Right atrium auricular region (tissue), 2 donors: ENCODE data around the gene CX3CR1. TPM values are rescaled to one million over a fixed set of nuclear protein-coding genes. Genes with fewer than 3 reads are reported as not detected.
"Not testable (repeated sequence)": the region's sequence is repeated elsewhere in the genome, so short reads cannot be mapped to it uniquely, and the experiment has no call there.

Experiments used
- DNase-seq: peaks from one replicate; pipeline ENCODE4 v3.0.0-alpha.2; 2019; ENCODE audit warnings: low spot score
- H3K27ac ChIP-seq, 2 donors: fragments of 200-600 bp; sonication (generic); 1 replicate in 1 of 2; 2 replicates in 1 of 2; pipeline ENCODE4 v1.5.1; 2016 to 2019
- H3K27me3 ChIP-seq, 2 donors: fragments of 200-600 bp; sonication (generic); one replicate each; pipeline versions ENCODE4 v1.5.1 to v1.6.0; 2017 to 2019
- H3K36me3 ChIP-seq: fragments of 200-600 bp; sonication (generic); one replicate; pipeline ENCODE4 v1.5.1; 2016
- H3K4me1 ChIP-seq, 2 donors: fragments of 200-600 bp; sonication (generic); one replicate each; pipeline versions ENCODE4 v1.5.1 to v1.6.0; 2017 to 2019
- H3K4me3 ChIP-seq, 2 donors: fragments of 200-600 bp; sonication (generic); 1 replicate in 1 of 2; 2 replicates in 1 of 2; pipeline ENCODE4 v1.5.1; 2017 to 2019; ENCODE audit warnings: mild to moderate bottlenecking in 1 of 2, moderate library complexity in 1 of 2
- H3K9me3 ChIP-seq, 2 donors: fragments of 200-600 bp; sonication (generic); one replicate each; pipeline ENCODE4 v1.5.1; 2019
- CTCF ChIP-seq, 2 donors: fragments of 200-600 bp; sonication (generic); IDR thresholded peaks; one replicate each; pipeline ENCODE4 v1.5.1; 2019; ENCODE audit warnings: antibody characterized with exemption in 2 of 2
- total RNA-seq, 2 donors: library from RNA; depleted of rRNA; stranded (reverse); fragments of >200 nt; gene quantifications; one replicate each; pipeline ENCODE4 v1.1.0, GENCODE V29; 2016

Gene CX3CR1
- total RNA-seq, 2 donors from 2014 or later = 0.26 to 0.59 TPM

- H3K9me3 ChIP-seq = no peaks in the 10 kb centered on the region
- H3K4me3 ChIP-seq = no peak overlapping the region
- H3K4me1 ChIP-seq = peaks cover 0 to 16% of the 10 kb centered on the region in 2 donors
- peak overlapping the region in 1 of 2 donors; percentile 12 for H3K27ac ChIP-seq
- DNase-seq = no peak
- H3K27me3 ChIP-seq = no peaks in the 10 kb centered on the region
- no peaks in the 10 kb centered on the region for H3K36me3 ChIP-seq
- TF ChIP-seq CTCF (IDR thresholded peaks at IDR 0.05) = no peak
Observed at GRCh38 chr3:39234651-39235050, 45.2 kb downstream of the CX3CR1 start.

- no peak for TF ChIP-seq CTCF (IDR thresholded peaks at IDR 0.05)
- no peak for DNase-seq
- H3K27me3 ChIP-seq = no peaks in the 10 kb centered on the region
- H3K4me3 ChIP-seq = no peak overlapping the region
- no peaks in the 10 kb centered on the region for H3K36me3 ChIP-seq
- H3K27ac ChIP-seq = peak overlapping the region in 1 of 2 donors; percentile 72
- no peaks in the 10 kb centered on the region for H3K9me3 ChIP-seq
- H3K4me1 ChIP-seq = peaks cover 0 to 16% of the 10 kb centered on the region in 2 donors
Observed at GRCh38 chr3:39232859-39233258, 47.0 kb downstream of the CX3CR1 start.

GRCh38 chr3:39230453-39230852, 49.4 kb downstream of the CX3CR1 start:
- no peak for DNase-seq
- Histone ChIP-seq H3K27me3 (no peaks in the 10 kb centered on the region), H3K36me3 (no peaks in the 10 kb centered on the region), H3K4me3 (no peak overlapping the region), H3K4me1 (peaks cover 0 to 16% of the 10 kb centered on the region in 2 donors), H3K27ac (no peak overlapping the region), H3K9me3 (no peaks in the 10 kb centered on the region)
- no peak for TF ChIP-seq CTCF (IDR thresholded peaks at IDR 0.05)

- TF ChIP-seq CTCF (IDR thresholded peaks at IDR 0.05) = no peak
Observed at GRCh38 chr3:39228496-39228895, 51.3 kb downstream of the CX3CR1 start.

GRCh38 chr3:39227596-39227995, 52.2 kb downstream of the CX3CR1 start:
- not testable (repeated sequence) for H3K4me3 ChIP-seq, H3K27ac ChIP-seq, H3K27me3 ChIP-seq, H3K9me3 ChIP-seq, DNase-seq, H3K4me1 ChIP-seq, H3K36me3 ChIP-seq

More at GRCh38 chr3:39228496-39228895, 51.3 kb downstream of the CX3CR1 start:
- no peak for DNase-seq
- H3K27ac ChIP-seq = no peak overlapping the region
- H3K36me3 ChIP-seq = no peaks in the 10 kb centered on the region
- H3K4me3 ChIP-seq = no peak overlapping the region
- H3K27me3 ChIP-seq = no peaks in the 10 kb centered on the region
- H3K4me1 ChIP-seq = peaks cover 0 to 9% of the 10 kb centered on the region in 2 donors
- H3K9me3 ChIP-seq = no peaks in the 10 kb centered on the region

GRCh38 chr3:39226106-39226741, 53.6 kb downstream of the CX3CR1 start:
- Histone ChIP-seq H3K4me3 (no peak overlapping the region), H3K27me3 (no peaks in the 10 kb centered on the region), H3K36me3 (no peaks in the 10 kb centered on the region), H3K4me1 (no peaks in the 10 kb centered on the region), H3K27ac (no peak overlapping the region), H3K9me3 (no peaks in the 10 kb centered on the region)
- no peak for TF ChIP-seq CTCF (IDR thresholded peaks at IDR 0.05)
- no peak for DNase-seq
